Neutrophil (primary cell): ENCODE data around the gene TMEM234.

ENCODE experiments used
- H3K27ac ChIP-seq: fragments of 200-600 bp; sonication (generic); 2 replicates; pipeline ENCODE4 v1.5.1; 2016; ENCODE audit warnings: mild to moderate bottlenecking, moderate library complexity
- H3K27me3 ChIP-seq: fragments of 200-600 bp; sonication (generic); 2 replicates; pipeline ENCODE4 v1.6.0; 2016; ENCODE audit warnings: mild to moderate bottlenecking
- H3K36me3 ChIP-seq: fragments of 200-600 bp; sonication (generic); 2 replicates; pipeline ENCODE4 v1.5.1; 2017
- H3K4me1 ChIP-seq, 2 experiments: fragments of 200-600 bp in 1 of 2; sonication (generic) in 1 of 2; 1 replicate in 1 of 2; 2 replicates in 1 of 2; pipeline versions ENCODE4 v1.5.1 to v1.6.1; 2013 to 2016; ENCODE audit warnings: low read depth in 1 of 2, low read length in 1 of 2, mild to moderate bottlenecking in 1 of 2, moderate library complexity in 1 of 2; ENCODE audit not compliant: control insufficient read depth in 1 of 2, insufficient read depth in 1 of 2
- H3K4me3 ChIP-seq, 2 experiments: fragments of 200-600 bp in 1 of 2; sonication (generic) in 1 of 2; 1 replicate in 1 of 2; 2 replicates in 1 of 2; pipeline ENCODE4 v1.5.1; 2013 to 2016; ENCODE audit warnings: low read depth in 1 of 2, low read length in 1 of 2, mild to moderate bottlenecking in 1 of 2, moderate library complexity in 1 of 2
- H3K9me3 ChIP-seq: fragments of 200-600 bp; sonication (generic); 2 replicates; pipeline ENCODE4 v1.5.1; 2016
- CTCF ChIP-seq: fragments of 200-600 bp; sonication (generic); IDR thresholded peaks from 2 replicates; pipeline ENCODE4 v1.5.1; 2016; ENCODE audit warnings: antibody characterized with exemption

Gene TMEM234

GRCh38 chr1:32181065-32181464, 41.1 kb downstream of the TMEM234 start:
- H3K4me1 ChIP-seq: peaks cover 33 to 45% of the 10 kb centered on the region in 2 experiments
- H3K9me3 ChIP-seq: no peaks in the 10 kb centered on the region
- no peak for TF ChIP-seq CTCF
- no peak overlapping the region for H3K4me3 ChIP-seq
- H3K27ac ChIP-seq: no peak overlapping the region
- H3K27me3 ChIP-seq: no peaks in the 10 kb centered on the region
- H3K36me3 ChIP-seq: peaks cover 20% of the 10 kb centered on the region

GRCh38 chr1:32180186-32181060, 41.7 kb downstream of the TMEM234 start:
- TF ChIP-seq CTCF: no peak
- Histone ChIP-seq H3K27me3 (no peaks in the 10 kb centered on the region), H3K4me1 (peaks cover 33 to 43% of the 10 kb centered on the region in 2 experiments), H3K4me3 (peak overlapping the region; percentile 68 to 87), H3K27ac (peak overlapping the region; percentile 89), H3K36me3 (peaks cover 14% of the 10 kb centered on the region), H3K9me3 (no peaks in the 10 kb centered on the region)

- Histone ChIP-seq H3K9me3 (no peaks in the 10 kb centered on the region), H3K27me3 (no peaks in the 10 kb centered on the region), H3K27ac (peak within 1 kb of the TSS; percentile 89), H3K4me1 (peaks cover 33 to 43% of the 10 kb centered on the region in 2 experiments), H3K4me3 (peak within 1 kb of the TSS; percentile 68 to 87), H3K36me3 (peaks cover 14% of the 10 kb centered on the region)
- TF ChIP-seq CTCF: peak; percentile 49
Observed at GRCh38 chr1:32179443-32180185, 42.5 kb downstream of the TMEM234 start, which contains the start of gene TXLNA. Gene TXLNA (plus strand): TSS chr1:32179675. CDS start chr1:32180346, 671 bp downstream.

GRCh38 chr1:32179193-32179442, 43.0 kb downstream of the TMEM234 start:
- no peak for TF ChIP-seq CTCF
- Histone ChIP-seq H3K4me3 (peak overlapping the region; percentile 68 to 87), H3K4me1 (peaks cover 33 to 43% of the 10 kb centered on the region in 2 experiments), H3K9me3 (no peaks in the 10 kb centered on the region), H3K27ac (peak overlapping the region; percentile 89), H3K36me3 (peaks cover 12% of the 10 kb centered on the region), H3K27me3 (no peaks in the 10 kb centered on the region)

GRCh38 chr1:32178380-32179192, 43.6 kb downstream of the TMEM234 start:
- H3K9me3 ChIP-seq: no peaks in the 10 kb centered on the region
- H3K4me1 ChIP-seq: peaks cover 33 to 43% of the 10 kb centered on the region in 2 experiments
- peak overlapping the region; percentile 68 to 87 for H3K4me3 ChIP-seq
- TF ChIP-seq CTCF: no peak
- H3K27ac ChIP-seq: peak overlapping the region; percentile 89
- no peaks in the 10 kb centered on the region for H3K27me3 ChIP-seq
- peaks cover 14% of the 10 kb centered on the region for H3K36me3 ChIP-seq
